C1 segment of cervical spinal cord (tissue), 14 donors: ENCODE data around the gene RSPH6A.
"Not testable (repeated sequence)": the region's sequence is repeated elsewhere in the genome, so short reads cannot be mapped to it uniquely, and the experiment has no call there.

Experiments used
- DNase-seq, 14 donors: peaks; one replicate each; lab custom pipeline; 2025; lab: John Stamatoyannopoulos, UW

The RSPH6A gene

DNA sequence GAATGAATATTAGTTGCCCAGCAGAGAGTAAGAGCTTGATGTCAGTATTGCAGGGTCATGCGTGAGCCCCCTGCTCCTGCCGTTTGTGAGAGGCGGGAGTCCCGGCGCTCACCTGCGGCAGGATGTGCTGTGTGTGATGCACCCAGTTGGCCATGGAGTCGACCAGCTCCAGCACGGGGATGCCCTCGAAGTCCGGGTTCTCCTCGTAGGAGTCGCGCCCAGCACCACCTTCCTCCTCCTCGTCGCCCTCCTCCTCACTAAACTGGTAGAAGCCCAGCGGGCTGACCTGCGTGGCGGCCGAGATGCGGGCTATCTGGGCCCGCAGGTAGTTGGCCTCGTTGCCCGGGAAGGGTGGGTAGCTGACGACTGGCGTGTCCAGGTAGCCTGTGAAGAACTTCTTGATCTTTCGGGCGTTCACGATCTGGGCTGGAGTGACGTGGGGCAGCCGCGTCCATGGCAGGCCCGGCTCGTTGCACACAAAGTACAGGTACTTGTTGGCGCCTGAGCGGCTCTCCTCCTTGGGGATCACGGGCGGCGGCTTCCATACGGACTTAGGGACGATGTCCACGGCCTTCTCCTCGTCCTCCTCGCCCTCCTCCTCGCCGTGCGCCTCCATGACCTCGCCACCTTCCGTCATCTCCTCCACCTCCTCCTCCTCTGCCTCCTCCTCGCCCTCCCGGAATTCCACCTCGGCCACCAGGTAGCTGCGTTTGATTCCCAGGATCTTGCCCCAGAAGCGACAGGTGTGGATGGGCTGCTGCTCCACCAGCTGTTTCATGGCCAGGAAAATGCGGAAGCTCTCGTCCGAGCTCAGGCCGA is 10.8 kb downstream of the RSPH6A start:
- no peak for DNase-seq

DNA sequence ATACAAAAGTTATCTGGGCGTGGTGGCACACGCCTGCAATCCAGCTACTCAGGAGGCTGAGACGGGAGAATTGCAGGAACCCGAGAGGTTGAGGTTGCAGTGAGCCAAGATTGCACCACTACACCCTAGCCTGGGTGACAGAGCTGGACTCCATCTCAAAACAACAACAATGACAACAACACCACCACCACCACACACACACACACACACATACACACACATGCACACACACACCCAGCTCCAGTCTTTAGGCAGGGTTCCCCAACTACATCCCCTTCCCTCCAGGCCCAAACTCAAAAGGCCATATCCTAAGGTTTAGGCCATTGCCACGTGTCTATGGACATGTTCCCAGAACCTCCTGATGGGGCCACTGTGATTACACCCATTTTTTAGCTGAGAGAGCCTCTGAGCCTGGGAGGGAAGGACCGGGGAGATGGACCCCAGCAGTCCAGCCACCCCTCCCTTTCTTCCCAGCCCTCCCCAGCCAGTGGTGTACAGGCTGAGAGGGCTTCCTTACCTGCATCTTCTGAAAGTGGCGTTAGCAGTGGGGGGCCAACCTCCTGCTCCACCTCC is 13.4 kb downstream of the RSPH6A start:
- DNase-seq: no peak

DNA sequence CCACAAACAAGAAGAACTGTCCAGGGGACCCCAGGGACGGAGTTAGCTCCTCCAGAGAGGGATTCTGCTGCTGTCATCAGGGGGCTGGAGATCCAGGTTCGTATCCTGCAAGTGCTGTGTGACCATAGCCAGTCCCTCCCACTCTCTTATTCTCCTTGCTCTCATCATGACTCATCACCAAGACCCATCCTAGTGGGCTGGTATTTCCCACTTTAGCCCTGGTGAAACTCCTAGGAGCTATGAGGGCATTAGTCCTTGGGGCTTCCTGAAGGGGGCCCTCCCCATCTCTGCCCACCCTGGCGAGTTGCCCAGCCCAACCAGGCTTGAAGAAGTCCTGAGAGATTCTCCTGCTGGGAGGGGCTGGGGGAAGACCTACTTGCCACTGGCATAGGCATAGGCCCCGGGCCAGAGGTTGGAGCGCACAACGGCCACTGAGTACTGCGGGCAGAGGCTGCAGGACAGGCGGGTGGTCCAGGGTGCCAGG is 15.0 kb downstream of the RSPH6A start:
- DNase-seq: no peak

DNA sequence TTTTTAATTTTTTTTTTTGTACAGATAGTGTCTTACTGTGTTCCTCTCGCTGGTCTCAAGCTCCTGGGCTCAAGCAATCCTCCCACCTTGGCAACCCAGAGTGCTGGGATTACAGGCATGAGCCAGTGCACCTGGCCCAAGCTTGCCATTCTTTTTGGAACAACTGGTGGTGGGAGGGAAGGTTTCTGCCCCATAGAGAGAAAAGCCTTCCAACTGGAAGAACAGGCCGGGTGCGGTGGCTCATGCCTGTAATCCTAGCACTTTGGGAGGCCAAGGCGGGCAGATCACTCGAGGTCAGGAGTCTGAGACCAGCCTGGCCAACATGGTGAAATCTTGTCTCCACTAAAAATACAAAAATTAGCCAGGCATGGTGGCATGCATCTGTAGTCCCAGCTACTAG is 15.6 kb downstream of the RSPH6A start:
- DNase-seq: not testable (repeated sequence)

DNA sequence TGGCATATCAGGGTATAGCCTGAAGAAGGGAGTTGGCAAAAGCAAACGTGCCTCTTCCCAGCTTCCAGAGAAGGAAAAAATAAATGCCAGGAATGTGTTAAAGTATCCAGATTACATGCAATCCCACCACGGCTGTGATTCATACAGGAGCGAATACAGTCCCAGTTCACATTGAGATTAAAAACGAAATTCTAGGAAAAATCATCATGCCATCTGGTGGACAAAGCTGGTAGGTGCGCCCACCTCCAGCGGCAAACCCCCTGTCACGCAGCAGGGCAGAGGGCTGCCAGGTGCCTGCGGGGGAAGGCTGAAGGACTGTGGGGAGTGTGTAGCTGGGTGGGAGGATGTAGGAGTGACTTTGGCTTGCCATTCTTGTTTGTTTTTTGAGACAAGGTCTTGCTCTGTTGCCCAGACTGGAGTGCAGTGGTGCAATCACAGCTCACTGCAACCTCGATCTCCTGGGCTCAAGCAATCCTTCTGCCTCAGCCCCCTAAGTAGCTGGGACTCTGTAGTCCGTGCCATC is 16.1 kb downstream of the RSPH6A start:
- peak in 6 of 14 donors; percentile 8 to 33 (median 27) for DNase-seq

DNA sequence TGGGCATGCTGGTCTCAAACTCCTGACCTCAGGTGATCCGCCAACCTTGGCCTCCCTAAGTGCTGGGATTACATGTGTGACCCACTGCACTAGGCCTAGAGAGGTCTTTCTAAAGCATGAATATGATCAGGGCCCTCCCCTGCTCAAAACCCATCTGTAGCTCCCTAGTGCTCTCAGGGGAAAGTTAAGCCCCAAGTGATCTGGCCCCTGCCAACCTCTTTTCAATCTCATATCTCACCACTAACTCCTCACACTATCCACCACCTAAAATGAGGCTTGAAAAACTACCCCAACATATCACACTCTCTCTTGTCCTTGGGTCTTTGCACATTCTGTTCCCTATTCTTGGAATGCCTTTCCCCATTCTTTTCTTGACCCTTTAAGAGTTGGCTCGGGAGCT is 20.5 kb downstream of the RSPH6A start:
- no peak for DNase-seq

DNA sequence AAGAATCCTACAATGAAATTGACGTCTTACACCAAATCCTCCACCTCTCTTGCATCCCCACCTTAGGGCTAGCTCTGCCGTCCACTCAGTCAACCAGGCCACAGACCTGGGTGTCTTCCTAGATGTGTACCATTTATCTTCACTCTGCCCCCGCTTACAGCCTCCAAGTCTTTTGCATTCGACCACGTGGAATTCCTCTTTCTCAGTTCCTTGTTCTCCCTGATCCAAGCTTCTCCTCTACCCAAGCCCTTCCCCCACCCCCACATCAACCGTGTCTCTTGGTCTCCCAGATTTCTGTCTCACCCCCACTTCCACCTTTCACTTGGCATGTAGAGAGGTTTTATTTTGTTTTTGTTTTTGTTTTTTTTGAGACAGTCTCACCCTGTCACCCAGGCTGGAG is 21.2 kb downstream of the RSPH6A start:
- DNase-seq: no peak

DNA sequence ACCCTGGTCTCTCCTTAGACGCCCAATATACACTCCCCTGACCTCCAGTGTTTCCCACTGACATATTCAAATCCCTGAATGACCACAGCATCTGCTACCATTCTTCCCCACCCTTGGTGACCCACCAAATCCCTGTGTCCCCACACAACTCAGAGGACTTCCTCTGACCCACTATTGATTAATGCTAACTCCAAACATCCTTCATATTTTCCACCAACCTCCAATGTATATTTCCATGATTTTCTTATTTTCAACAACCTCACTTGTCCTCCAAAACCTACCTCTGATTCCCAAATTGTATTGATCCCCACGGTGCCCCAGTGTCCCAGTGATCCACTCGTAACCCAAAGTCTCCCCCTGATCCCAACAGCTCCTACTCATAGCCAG is 21.9 kb downstream of the RSPH6A start:
- DNase-seq: no peak

DNA sequence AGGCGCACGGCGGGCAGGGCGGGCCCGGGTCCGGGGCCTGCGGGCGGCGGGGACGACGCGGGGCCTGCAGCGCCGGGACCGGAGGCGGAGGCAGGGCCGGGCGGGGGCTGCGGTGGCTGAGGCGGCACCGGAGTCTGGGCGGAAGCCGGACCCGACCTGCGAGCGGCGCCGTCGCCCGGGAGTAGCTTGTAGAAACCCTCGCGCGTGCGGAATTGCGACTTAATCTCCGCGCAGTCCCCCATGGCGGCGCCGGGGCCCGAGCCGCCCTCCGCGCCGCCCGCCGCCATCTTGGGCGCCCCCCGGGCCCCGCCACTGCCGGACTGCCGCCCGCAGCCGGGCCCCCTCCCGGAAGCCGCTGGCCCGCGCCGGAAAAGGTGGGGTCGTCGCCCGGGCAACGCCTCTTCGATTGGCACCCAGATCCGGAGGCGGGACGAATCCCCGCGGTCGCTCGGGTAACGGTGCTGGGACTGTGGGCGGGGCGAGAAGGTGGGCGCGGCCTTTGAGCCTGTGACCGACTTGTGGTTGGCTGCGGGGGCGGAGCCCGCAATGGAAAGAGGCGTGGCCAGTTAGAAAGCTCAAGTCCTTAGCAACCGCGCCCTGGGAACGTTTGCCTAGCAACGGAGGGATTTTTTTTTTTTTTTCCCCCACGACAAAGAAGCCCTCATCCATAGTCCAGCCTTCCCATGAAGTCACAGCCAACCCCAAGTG is 22.5 kb downstream of the RSPH6A start, which contains the start of gene DMWD:
Gene DMWD (minus strand): TSS at position 376 of the 708 bp plus-strand sequence. CDS start 89 bp downstream, at position 287.
- peak; percentile 71 to 98 (median 95) for DNase-seq

DNA sequence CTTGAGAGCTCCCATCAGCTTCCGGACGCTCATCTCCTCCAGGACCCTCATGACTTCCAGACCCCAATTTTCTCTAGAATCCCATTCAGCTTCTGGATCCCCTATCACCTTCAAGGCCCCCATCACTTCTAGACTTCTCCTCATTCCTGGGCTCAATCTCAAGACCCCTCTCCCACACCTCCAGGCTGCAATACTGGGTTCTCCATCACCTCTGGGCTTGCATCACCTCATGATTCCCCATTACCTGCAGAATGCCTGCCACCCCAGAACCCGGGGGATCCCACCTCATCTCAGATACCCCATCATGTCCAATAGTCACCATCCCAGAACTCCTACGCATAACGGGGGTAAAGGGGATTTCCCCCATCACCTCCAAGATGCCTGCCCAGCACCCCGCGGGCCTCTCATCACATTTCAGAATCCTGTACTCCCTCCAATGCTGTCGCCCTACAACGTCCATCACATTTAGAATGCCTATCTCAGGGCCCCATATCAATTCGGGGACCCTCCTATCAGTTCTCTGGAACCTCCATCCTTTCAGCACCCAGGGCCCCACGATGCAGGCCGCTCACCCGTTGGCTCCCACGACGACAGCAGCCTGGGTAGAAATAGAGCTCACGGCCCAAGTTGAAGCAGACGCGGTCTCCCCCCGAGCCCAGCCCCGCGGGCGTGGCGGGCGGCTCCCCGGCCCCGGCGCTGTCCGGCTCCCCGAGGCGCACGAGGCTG is 23.2 kb downstream of the RSPH6A start:
- no peak for DNase-seq

DNA sequence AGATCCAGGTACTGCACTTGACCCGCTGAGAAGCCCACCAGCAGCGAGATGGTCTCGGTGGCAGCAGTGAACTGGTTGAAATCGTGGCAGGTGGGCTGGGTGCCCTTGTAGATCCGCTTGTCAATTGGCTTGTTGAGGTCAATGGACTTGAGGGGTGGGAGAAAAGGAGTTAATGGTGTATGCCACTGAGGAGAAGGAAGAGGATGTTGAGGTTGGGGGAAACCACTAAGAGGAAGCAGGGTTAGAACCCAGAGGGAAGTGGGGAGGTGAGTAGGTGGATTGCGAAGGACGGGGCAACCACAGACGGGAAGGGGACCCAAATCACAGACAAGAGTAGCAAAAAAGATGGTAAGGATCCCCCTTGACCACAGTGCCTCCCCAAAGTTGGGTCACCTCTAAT is 24.2 kb downstream of the RSPH6A start:
- peak in 3 of 14 donors; percentile 12 to 26 (median 18) for DNase-seq

DNA sequence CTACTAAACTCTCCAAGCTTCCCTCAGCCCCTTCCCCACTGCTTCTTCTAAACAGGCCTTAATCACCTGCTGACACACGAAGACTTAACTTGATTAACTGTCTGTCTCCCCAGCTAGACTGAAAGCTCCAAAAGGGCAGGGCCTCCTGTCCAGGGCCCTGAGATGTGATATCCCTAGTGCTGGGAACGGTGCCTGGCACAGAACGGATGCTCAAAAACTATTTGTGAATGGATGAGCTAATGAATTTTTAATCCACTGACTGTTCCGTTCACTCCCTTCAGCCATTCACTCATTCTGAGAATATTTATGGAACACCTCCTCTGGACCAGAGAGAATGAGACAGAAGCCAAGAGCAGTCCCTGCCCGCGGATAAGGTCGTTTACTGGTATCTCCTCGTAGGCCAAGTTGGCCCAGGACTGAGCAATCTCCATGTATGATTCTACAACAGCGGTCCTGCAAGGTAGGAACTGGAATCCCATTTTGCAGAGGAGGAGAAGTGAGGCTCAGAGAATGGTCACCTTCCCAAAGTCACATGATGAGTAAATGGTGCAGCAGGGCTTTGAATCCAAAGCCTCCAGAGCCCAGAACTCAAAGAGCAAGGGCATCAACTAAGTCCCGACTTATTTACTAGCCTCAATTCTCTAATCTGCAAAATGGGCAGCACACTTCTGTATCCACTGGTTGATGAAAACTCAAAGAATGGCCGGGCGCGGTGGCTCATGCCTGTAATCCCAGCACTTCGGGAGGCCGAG is 25.9 kb downstream of the RSPH6A start:
- DNase-seq: no peak

DNA sequence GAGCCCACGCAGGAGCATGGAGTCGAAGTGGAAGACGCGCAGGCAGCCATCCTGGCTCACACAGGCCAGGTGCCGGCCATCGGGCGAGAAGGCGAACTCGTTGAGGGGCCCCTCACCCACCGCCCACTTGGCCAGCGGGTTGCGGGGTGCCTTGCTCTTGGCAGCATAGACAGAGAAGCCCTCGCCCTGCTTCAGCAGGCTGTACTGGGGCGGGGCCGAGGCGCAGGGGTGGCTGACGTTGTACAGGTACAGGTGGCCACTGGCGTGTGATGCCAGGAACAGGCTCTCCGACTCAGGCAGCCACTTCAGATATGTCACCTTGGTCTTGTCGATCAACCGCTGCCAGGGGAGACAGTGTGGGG is 28.6 kb downstream of the RSPH6A start:
- no peak for DNase-seq

DNA sequence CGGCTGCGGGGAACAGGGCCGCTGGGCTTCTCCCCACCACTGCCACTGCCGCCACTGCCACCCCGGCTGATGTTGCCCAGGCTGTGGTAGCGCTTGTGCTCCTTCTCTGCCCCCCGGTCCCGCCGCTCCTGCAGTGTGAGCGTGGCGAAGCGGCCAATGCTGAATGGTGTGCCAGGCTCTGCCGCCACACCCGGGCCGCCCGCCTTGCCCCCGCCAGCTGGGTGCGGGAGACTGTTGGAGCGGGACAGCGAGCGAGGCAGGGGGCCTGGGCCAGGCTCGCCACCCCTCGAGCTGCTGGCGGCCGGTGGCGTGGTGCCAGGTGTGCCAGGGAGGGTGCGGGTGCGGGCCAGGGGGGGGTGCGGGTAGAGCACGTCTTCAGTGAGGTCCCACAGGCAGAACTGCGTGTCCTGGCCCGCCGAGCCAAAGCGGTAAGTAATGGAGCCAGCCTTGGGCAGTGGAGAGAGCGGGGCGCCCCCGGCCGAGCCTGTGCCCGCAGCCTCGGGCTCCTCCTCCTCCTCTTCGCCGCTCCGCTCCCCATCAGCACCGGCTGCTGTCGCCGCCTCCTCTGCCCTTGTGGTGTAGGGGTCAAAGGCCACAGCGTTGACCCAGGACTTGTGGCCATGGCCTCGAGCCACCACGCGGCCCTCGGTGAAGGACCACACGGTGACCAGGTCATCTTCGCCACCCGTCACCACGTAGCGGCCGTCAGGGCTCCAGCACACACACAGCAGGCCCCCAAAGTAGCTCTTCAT is 29.2 kb downstream of the RSPH6A start:
- DNase-seq: no peak

DNA sequence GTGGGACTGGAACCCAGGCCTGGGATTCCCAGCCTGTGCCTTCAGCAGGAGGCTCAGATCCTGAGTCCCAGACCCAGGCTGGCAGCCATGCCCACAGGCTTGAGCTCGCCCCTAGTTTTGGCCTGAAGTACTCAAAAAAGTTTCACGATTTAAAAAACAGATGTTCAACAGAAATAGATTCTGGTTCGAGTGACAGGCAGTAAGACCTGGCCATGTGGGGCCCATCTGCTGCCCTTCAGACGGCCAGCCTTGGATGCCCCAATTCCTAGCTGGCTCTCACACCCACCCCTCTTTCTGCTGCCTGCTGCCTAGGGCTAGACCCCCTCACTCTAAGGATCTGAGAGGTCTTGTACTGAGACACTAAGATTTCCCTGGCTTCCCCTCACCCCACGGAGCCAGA is 30.0 kb downstream of the RSPH6A start:
- no peak for DNase-seq

DNA sequence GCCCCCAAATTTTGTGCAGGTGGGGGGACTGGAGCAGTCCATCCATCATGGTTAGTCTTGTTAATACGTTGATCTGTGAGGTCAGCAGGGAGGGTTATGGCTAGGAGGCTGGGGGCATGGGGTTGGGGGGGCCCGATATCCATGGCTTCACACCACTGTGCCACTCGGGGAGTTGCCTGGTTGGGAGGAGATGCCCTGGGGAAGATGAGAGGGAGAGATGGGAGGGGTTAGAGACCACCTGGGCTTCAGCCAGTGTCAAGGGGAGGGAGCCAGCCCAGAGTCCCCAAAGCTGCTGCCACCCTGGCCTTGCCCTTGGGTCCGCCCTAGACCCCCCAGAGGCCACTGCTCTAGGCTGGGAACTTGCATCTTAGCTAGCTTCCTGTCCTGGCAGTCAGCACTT is 31.0 kb downstream of the RSPH6A start:
- no peak for DNase-seq

DNA sequence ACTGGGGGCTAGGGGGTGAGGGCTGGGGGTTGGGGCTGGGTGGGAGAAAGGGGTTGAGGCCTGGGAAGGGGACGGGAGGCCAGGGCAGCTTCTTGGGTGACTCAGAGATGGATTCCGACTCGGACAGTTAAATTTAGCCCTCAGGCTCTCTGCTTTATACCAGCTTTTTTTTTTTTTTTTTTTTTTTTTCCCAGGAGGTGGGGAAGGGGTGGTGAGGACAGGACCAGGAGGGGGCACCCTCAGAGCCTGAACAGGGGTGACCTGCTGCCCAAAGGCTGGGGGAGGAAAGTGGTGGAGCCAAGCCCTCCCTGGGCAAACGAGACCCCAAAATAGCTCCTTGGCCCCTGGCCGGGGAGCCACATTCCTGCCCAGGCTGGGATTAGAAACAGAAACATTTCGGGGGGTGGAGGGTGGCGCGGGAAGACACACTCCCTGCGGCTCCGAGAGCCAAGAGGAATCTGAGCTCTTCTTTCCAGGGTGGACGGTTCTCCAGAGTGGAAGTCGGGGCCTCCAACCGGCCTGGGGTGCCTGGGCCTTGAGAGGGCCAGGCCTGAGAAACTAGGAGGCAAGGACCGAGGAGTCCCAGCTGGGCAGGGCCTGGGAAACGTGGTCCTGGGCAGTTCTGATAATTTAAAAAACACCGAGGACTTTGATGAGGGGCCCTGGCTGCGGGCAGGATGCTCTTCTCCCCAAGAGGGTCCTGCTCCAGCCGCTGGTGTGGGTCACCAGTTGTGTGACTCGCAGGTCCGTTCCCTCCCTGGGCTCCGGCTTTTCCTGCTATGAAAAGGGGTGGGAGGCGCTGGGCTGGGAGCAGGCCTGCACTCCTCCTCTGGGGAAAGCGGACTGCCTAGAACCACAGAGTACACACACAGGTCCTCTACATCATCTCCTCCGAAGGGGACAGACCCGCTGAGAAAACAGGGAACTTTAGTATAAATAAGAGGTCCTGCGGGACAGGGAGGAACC is 32.0 kb downstream of the RSPH6A start:
- DNase-seq: peak in 3 of 14 donors; percentile 9 to 61 (median 10)

DNA sequence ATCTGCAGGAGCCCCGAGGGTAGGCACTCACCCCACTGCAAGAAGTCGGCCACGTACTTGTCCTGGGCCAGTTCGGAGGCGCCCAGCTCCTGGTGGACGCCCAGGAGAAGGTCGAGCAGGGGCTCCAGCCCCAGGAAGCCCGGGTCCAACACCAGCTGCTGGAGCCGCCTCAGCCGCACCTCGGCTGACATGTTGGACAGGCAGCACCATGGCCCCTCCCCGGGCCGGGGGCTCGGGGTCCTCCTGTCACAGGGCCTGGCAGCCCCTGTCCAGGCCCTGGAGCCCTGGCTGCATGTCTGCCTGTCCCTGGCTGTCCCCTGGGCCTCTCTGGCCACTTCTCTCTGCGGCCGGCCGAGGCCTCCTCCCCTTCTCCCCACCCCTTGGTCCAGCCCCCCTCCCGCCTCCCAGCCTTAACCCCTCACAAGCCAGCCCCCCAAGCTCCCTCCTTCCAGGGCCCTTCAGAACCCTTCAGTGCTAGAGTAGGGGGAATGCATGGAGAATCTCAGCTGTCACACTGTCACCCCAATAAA is 32.9 kb downstream of the RSPH6A start, which contains the start of gene DMPK:
Gene DMPK (minus strand): TSS at position 329 of the 530 bp plus-strand sequence. CDS start 138 bp downstream, at position 191.
- peak in 2 of 14 donors; percentile 13 to 41 for DNase-seq
